HCT116 (cell line): Measurements from ENCODE around the gene BEGAIN. TPM values are rescaled to one million over a fixed set of nuclear protein-coding genes. Genes with fewer than 3 reads are reported as not detected.

Source experiments
- ATAC-seq: fragments of 200-7000 bp; cut with Tn5 transposase; 2 replicates; pipeline ENCODE4 v1.9.1; 2020; ENCODE audit warnings: mild to moderate bottlenecking, moderate library complexity
- BruUV-seq: library from RNA; stranded (reverse); fragments of 400-500 nt; replicated peaks from 2 replicates; lab custom pipeline; 2021; lab: Mats Ljungman, UMichigan
- CTCF ChIA-PET: fragments of 300-600 bp; sonication (Branson Sonifier 250); formaldehyde crosslinking; loops from one replicate; lab custom pipeline; 2021; ENCODE audit warnings: antibody characterized with exemption; lab: Charles Lee
- POLR2A ChIA-PET: fragments of 300-600, 350-600 bp; sonication (Branson Sonifier 250); formaldehyde crosslinking; loops from one replicate; lab custom pipeline; 2021; ENCODE audit warnings: antibody characterized with exemption; lab: Charles Lee
- RAD21 ChIA-PET, 2 experiments: fragments of 300-600 bp; sonication (Branson Sonifier 250); formaldehyde crosslinking; loops; one replicate each; lab custom pipeline; 2023; ENCODE audit warnings: low total read pairs in 2 of 2; ENCODE audit not compliant: uncharacterized antibody in 2 of 2, unreplicated experiment in 2 of 2, low non-redundant PET in 1 of 2; lab: Charles Lee
- DNase-seq: peaks from one replicate; pipeline ENCODE4 v3.0.0-alpha.2; 2010; ENCODE audit warnings: low read depth, low spot score
- H2AFZ ChIP-seq: fragments of 200-600 bp; shearing (Covaris generic), sonication (generic); 2 replicates; pipeline ENCODE4 v1.6.1; 2017; ENCODE audit warnings: low read depth, mixed run types, mixed read lengths, antibody characterized with exemption, low read length; ENCODE audit not compliant: poor library complexity, severe bottlenecking
- H3K27ac ChIP-seq: 2 replicates; pipeline ENCODE4 v1.5.1; 2012; ENCODE audit warnings: low read depth, low read length
- H3K27me3 ChIP-seq: fragments of 200-600 bp; sonication (generic); 2 replicates; pipeline ENCODE4 v1.6.1; 2016; ENCODE audit warnings: mixed run types, low read length, mixed read lengths; ENCODE audit not compliant: insufficient read depth
- H3K36me3 ChIP-seq, 2 experiments: fragments of 200-500 bp in 1 of 2; fragments of 200-600 bp in 1 of 2; sonication (Bioruptor generic) in 1 of 2; sonication (generic) in 1 of 2; 2 replicates each; pipeline versions ENCODE4 v1.5.1 to v1.6.1; 2014 to 2016; ENCODE audit warnings: low read length in 2 of 2, inconsistent platforms in 1 of 2, mixed read lengths in 1 of 2, mixed run types in 1 of 2; ENCODE audit not compliant: insufficient read depth in 2 of 2, control insufficient read depth in 1 of 2
- H3K4me1 ChIP-seq, 2 experiments: fragments of 200-600 bp in 1 of 2; sonication (generic) in 1 of 2; 2 replicates each; pipeline versions ENCODE4 v1.5.1 to v1.6.1; 2012 to 2017; ENCODE audit warnings: low read length in 2 of 2, inconsistent platforms in 1 of 2, mild to moderate bottlenecking in 1 of 2, mixed read lengths in 1 of 2, mixed run types in 1 of 2, moderate library complexity in 1 of 2; ENCODE audit not compliant: insufficient read depth in 2 of 2, control insufficient read depth in 1 of 2
- H3K4me2 ChIP-seq: fragments of 200-600 bp; sonication (generic); 2 replicates; pipeline ENCODE4 v1.6.1; 2017; ENCODE audit warnings: mixed run types, low read length, mixed read lengths
- H3K4me3 ChIP-seq, 2 experiments: fragments of 200-600 bp in 1 of 2; sonication (generic) in 1 of 2; replicated peaks in 1 of 2; 2 replicates each; pipeline ENCODE4 v1.5.1; 2011 to 2016; ENCODE audit warnings: low read length in 2 of 2, control low read depth in 1 of 2, low read depth in 1 of 2, mild to moderate bottlenecking in 1 of 2, mixed read lengths in 1 of 2, mixed run types in 1 of 2
- H3K79me2 ChIP-seq: fragments of 200-600 bp; sonication (generic); 2 replicates; pipeline ENCODE4 v1.6.1; 2017; ENCODE audit warnings: mild to moderate bottlenecking, mixed run types, low read length, moderate library complexity, mixed read lengths; ENCODE audit not compliant: insufficient read depth
- H3K9ac ChIP-seq: fragments of 200-600 bp; sonication (generic); 2 replicates; pipeline ENCODE4 v1.6.1; 2016; ENCODE audit warnings: low read length, mixed read lengths
- H3K9me2 ChIP-seq: fragments of 200-600 bp; sonication (generic), shearing (Covaris generic); 2 replicates; pipeline ENCODE4 v1.6.1; 2017; ENCODE audit warnings: mixed run types, mild to moderate bottlenecking, moderate library complexity; ENCODE audit not compliant: insufficient read depth
- H3K9me3 ChIP-seq, 2 experiments: fragments of 200-500 bp in 1 of 2; fragments of 200-600 bp in 1 of 2; sonication (Bioruptor generic) in 1 of 2; sonication (generic) in 1 of 2; 2 replicates each; pipeline ENCODE4 v1.6.1; 2014 to 2017; ENCODE audit warnings: low read length in 2 of 2, mixed read lengths in 2 of 2, inconsistent platforms in 1 of 2, low read depth in 1 of 2, mild to moderate bottlenecking in 1 of 2, mixed run types in 1 of 2, moderate library complexity in 1 of 2; ENCODE audit not compliant: control insufficient read depth in 1 of 2, insufficient read depth in 1 of 2
- H4K20me1 ChIP-seq: fragments of 200-600 bp; sonication (generic), shearing (Covaris generic); 2 replicates; pipeline ENCODE4 v1.6.1; 2017; ENCODE audit warnings: mixed run types, mild to moderate bottlenecking, moderate library complexity; ENCODE audit not compliant: insufficient read depth
- CTCF ChIP-seq, 3 experiments: fragments of 200-600 bp in 1 of 3; sonication (generic) in 1 of 3; IDR thresholded peaks in 2 of 3; conservative IDR thresholded peaks in 1 of 3; 2 replicates each; pipeline ENCODE4 v1.5.1; 2012 to 2017; ENCODE audit warnings: low read depth in 2 of 3, low read length in 2 of 3, antibody characterized with exemption in 1 of 3, borderline replicate concordance in 1 of 3, control low read depth in 1 of 3, mild to moderate bottlenecking in 1 of 3, mixed read lengths in 1 of 3, mixed run types in 1 of 3, moderate library complexity in 1 of 3; ENCODE audit not compliant: insufficient read depth in 1 of 3
- ELF1 ChIP-seq: IDR thresholded peaks from 2 replicates; pipeline ENCODE4 v1.6.1; 2012; ENCODE audit warnings: low read depth, borderline replicate concordance
- EZH2 ChIP-seq: fragments of 200-600 bp; sonication (generic); IDR thresholded peaks from 2 replicates; pipeline ENCODE4 v1.6.1; 2017; ENCODE audit warnings: antibody characterized with exemption, mixed run types
- TCF7L2 ChIP-seq: IDR thresholded peaks from 2 replicates; pipeline ENCODE4 v1.7.0; 2011; ENCODE audit warnings: borderline replicate concordance, inconsistent platforms; ENCODE audit not compliant: insufficient read depth, insufficient read length; ENCODE audit errors: extremely low read depth
- intact Hi-C: fragments of 100-400 bp; cut with micrococcal nuclease; formaldehyde crosslinking; loops from 2 replicates; pipeline ENCODE4 v1.10.0; 2022
- total RNA-seq: library from RNA; stranded (reverse); gene quantifications from one replicate; pipeline ENCODE4 v1.2.1, GENCODE V29; 2021; ENCODE audit not compliant: unreplicated experiment

BEGAIN gene
- total RNA-seq, 1 experiment from 2014 or later = 8.5 TPM

GRCh38 chr14:100611811-100612480, 24.7 kb upstream of the BEGAIN start:
- no peaks in the 10 kb centered on the region for H3K9me2 ChIP-seq
- TF ChIP-seq EZH2 (no peak), TCF7L2 (no peak), CTCF (IDR thresholded peaks at IDR 0.05 in 2 of 3, conservative IDR thresholded peaks at IDR 0.05 in 1 of 3; ENCODE audit: borderline replicate concordance in 1 of 3, insufficient read depth in 1 of 3, low read depth in 2 of 3, low read length in 2 of 3) (no peak), ELF1 (no peak)
- H3K9me3 ChIP-seq = no peaks in the 10 kb centered on the region
- no peak overlapping the region for H3K9ac ChIP-seq
- no peak for DNase-seq
- ChIA-PET POLR2A (no interaction called here), RAD21 (no interaction called here), CTCF (no interaction called here)
- no peaks in the 10 kb centered on the region for H3K36me3 ChIP-seq
- intact Hi-C loops = no loop called here
- no TSS peak for BruUV-seq
- no peak overlapping the region for H3K27ac ChIP-seq
- no peak for ATAC-seq
- H3K4me3 ChIP-seq = no peak overlapping the region
- H3K27me3 ChIP-seq = no peaks in the 10 kb centered on the region
- no peaks in the 10 kb centered on the region for H4K20me1 ChIP-seq
- no peak overlapping the region for H2AFZ ChIP-seq
- H3K4me2 ChIP-seq = no peak overlapping the region
- peaks cover 0 to 4% of the 10 kb centered on the region in 2 experiments; a peak in 1 of 4 replicates for H3K4me1 ChIP-seq
- no peaks in the 10 kb centered on the region for H3K79me2 ChIP-seq
